Loucy (cell line): ENCODE results near the gene LHFPL6.

Experiments used
- CTCF ChIP-seq: fragments of 200-600 bp; sonication (generic); conservative IDR thresholded peaks from 2 replicates; pipeline ENCODE4 v1.5.1; 2014; ENCODE audit warnings: mild to moderate bottlenecking, antibody characterized with exemption, low read length
- EZH2phosphoT487 ChIP-seq: fragments of 200-600 bp; IDR thresholded peaks from 2 replicates; pipeline ENCODE4 v1.6.1; 2018; ENCODE audit warnings: antibody characterized with exemption, mild to moderate bottlenecking, moderate library complexity, borderline replicate concordance

- peak; percentile 37; the same call in 1 of the 2 replicates for TF ChIP-seq CTCF
- TF ChIP-seq EZH2phosphoT487, result no peak
These were observed at the start of gene LHFPL6 for GRCh38 chr13:39602614-39603366.
